ENCODE measurements around the gene AKR1C3.
"Not testable (repeated sequence)": the region's sequence is repeated elsewhere in the genome, so short reads cannot be mapped to it uniquely, and the experiment has no call there.

Gene AKR1C3

GRCh38 chr10:5095687-5096086, 1.5 kb downstream of the AKR1C3 start:
- Histone ChIP-seq H3K4me1 (ENCODE audit: insufficient read depth, low read length) (no peaks in the 10 kb centered on the region), H3K27me3 (ENCODE audit: insufficient read depth, low read length) (no peaks in the 10 kb centered on the region), H3K9me3 (ENCODE audit: low read length) (no peaks in the 10 kb centered on the region), H3K4me3 (ENCODE audit: low read length) (no peak overlapping the region), H2AFZ (ENCODE audit: low read depth, low read length) (no peak overlapping the region), H3K36me3 (ENCODE audit: insufficient read depth, low read length) (no peaks in the 10 kb centered on the region)

GRCh38 chr10:5096108-5096507, 1.9 kb downstream of the AKR1C3 start:
- no peaks in the 10 kb centered on the region for H3K27me3 ChIP-seq (ENCODE audit: insufficient read depth, low read length)
- no peak overlapping the region for H2AFZ ChIP-seq (ENCODE audit: low read depth, low read length)
- H3K9me3 ChIP-seq (ENCODE audit: low read length) = no peaks in the 10 kb centered on the region
- H3K36me3 ChIP-seq (ENCODE audit: insufficient read depth, low read length) = no peaks in the 10 kb centered on the region
- H3K4me3 ChIP-seq (ENCODE audit: low read length) = no peak overlapping the region
- no peaks in the 10 kb centered on the region for H3K4me1 ChIP-seq (ENCODE audit: insufficient read depth, low read length)

- H3K36me3 ChIP-seq (ENCODE audit: insufficient read depth, low read length); H3K9me3 ChIP-seq (ENCODE audit: low read length); H3K4me1 ChIP-seq (ENCODE audit: insufficient read depth, low read length); H2AFZ ChIP-seq (ENCODE audit: low read depth, low read length); H3K27me3 ChIP-seq (ENCODE audit: insufficient read depth, low read length); H3K4me3 ChIP-seq (ENCODE audit: low read length): not testable (repeated sequence)
These were observed 8.3 kb downstream of the AKR1C3 start for GRCh38 chr10:5102479-5102878.

GRCh38 chr10:5103481-5103880, 9.3 kb downstream of the AKR1C3 start:
- H2AFZ ChIP-seq (ENCODE audit: low read depth, low read length) = no peak overlapping the region
- no peaks in the 10 kb centered on the region for H3K27me3 ChIP-seq (ENCODE audit: insufficient read depth, low read length)
- no peaks in the 10 kb centered on the region for H3K9me3 ChIP-seq (ENCODE audit: low read length)
- no peak overlapping the region for H3K4me3 ChIP-seq (ENCODE audit: low read length)
- no peaks in the 10 kb centered on the region for H3K36me3 ChIP-seq (ENCODE audit: insufficient read depth, low read length)
- H3K4me1 ChIP-seq (ENCODE audit: insufficient read depth, low read length) = no peaks in the 10 kb centered on the region

- Histone ChIP-seq H3K27me3 (ENCODE audit: insufficient read depth, low read length) (no peaks in the 10 kb centered on the region), H3K36me3 (ENCODE audit: insufficient read depth, low read length) (no peaks in the 10 kb centered on the region), H3K4me3 (ENCODE audit: low read length) (no peak overlapping the region), H3K4me1 (ENCODE audit: insufficient read depth, low read length) (no peaks in the 10 kb centered on the region), H3K9me3 (ENCODE audit: low read length) (no peaks in the 10 kb centered on the region), H2AFZ (ENCODE audit: low read depth, low read length) (no peak overlapping the region)
These were observed 11.4 kb downstream of the AKR1C3 start for GRCh38 chr10:5105626-5106025.

GRCh38 chr10:5106553-5106952, 12.3 kb downstream of the AKR1C3 start:
- H3K36me3 ChIP-seq (ENCODE audit: insufficient read depth, low read length) = no peaks in the 10 kb centered on the region
- no peak overlapping the region for H2AFZ ChIP-seq (ENCODE audit: low read depth, low read length)
- no peak overlapping the region for H3K4me3 ChIP-seq (ENCODE audit: low read length)
- no peaks in the 10 kb centered on the region for H3K27me3 ChIP-seq (ENCODE audit: insufficient read depth, low read length)
- no peaks in the 10 kb centered on the region for H3K9me3 ChIP-seq (ENCODE audit: low read length)
- no peaks in the 10 kb centered on the region for H3K4me1 ChIP-seq (ENCODE audit: insufficient read depth, low read length)

- Histone ChIP-seq H2AFZ (ENCODE audit: low read depth, low read length) (no peak overlapping the region), H3K27me3 (ENCODE audit: insufficient read depth, low read length) (no peaks in the 10 kb centered on the region), H3K4me3 (ENCODE audit: low read length) (no peak overlapping the region), H3K4me1 (ENCODE audit: insufficient read depth, low read length) (no peaks in the 10 kb centered on the region), H3K36me3 (ENCODE audit: insufficient read depth, low read length) (no peaks in the 10 kb centered on the region), H3K9me3 (ENCODE audit: low read length) (no peaks in the 10 kb centered on the region)
These were observed 13.8 kb downstream of the AKR1C3 start for GRCh38 chr10:5107860-5108526.

- Histone ChIP-seq H3K36me3 (ENCODE audit: insufficient read depth, low read length) (no peaks in the 10 kb centered on the region), H3K9me3 (ENCODE audit: low read length) (no peaks in the 10 kb centered on the region)
These were observed 14.6 kb downstream of the AKR1C3 start for GRCh38 chr10:5108658-5109416.

GRCh38 chr10:5109861-5110260, 15.6 kb downstream of the AKR1C3 start:
- H2AFZ ChIP-seq (ENCODE audit: low read depth, low read length); H3K27me3 ChIP-seq (ENCODE audit: insufficient read depth, low read length); H3K9me3 ChIP-seq (ENCODE audit: low read length); H3K36me3 ChIP-seq (ENCODE audit: insufficient read depth, low read length); H3K4me3 ChIP-seq (ENCODE audit: low read length); H3K4me1 ChIP-seq (ENCODE audit: insufficient read depth, low read length): not testable (repeated sequence)

More at GRCh38 chr10:5108658-5109416, 14.6 kb downstream of the AKR1C3 start:
- H2AFZ ChIP-seq (ENCODE audit: low read depth, low read length) = no peak overlapping the region
- H3K4me1 ChIP-seq (ENCODE audit: insufficient read depth, low read length) = no peaks in the 10 kb centered on the region
- H3K4me3 ChIP-seq (ENCODE audit: low read length) = no peak overlapping the region
- H3K27me3 ChIP-seq (ENCODE audit: insufficient read depth, low read length) = no peaks in the 10 kb centered on the region

- H3K27me3 ChIP-seq (ENCODE audit: insufficient read depth, low read length) = no peaks in the 10 kb centered on the region
These were observed 22.4 kb downstream of the AKR1C3 start for GRCh38 chr10:5116621-5117020.

GRCh38 chr10:5117026-5117425, 22.8 kb downstream of the AKR1C3 start:
- H3K4me3 ChIP-seq (ENCODE audit: low read length) = no peak overlapping the region
- H3K27me3 ChIP-seq (ENCODE audit: insufficient read depth, low read length) = no peaks in the 10 kb centered on the region
- no peaks in the 10 kb centered on the region for H3K9me3 ChIP-seq (ENCODE audit: low read length)
- no peaks in the 10 kb centered on the region for H3K4me1 ChIP-seq (ENCODE audit: insufficient read depth, low read length)
- H3K36me3 ChIP-seq (ENCODE audit: insufficient read depth, low read length) = no peaks in the 10 kb centered on the region
- no peak overlapping the region for H2AFZ ChIP-seq (ENCODE audit: low read depth, low read length)

More at GRCh38 chr10:5116621-5117020, 22.4 kb downstream of the AKR1C3 start:
- Histone ChIP-seq H3K4me3 (ENCODE audit: low read length) (no peak overlapping the region), H3K4me1 (ENCODE audit: insufficient read depth, low read length) (no peaks in the 10 kb centered on the region), H3K9me3 (ENCODE audit: low read length) (no peaks in the 10 kb centered on the region), H2AFZ (ENCODE audit: low read depth, low read length) (no peak overlapping the region), H3K36me3 (ENCODE audit: insufficient read depth, low read length) (no peaks in the 10 kb centered on the region)

GRCh38 chr10:5119997-5120396, 25.8 kb downstream of the AKR1C3 start:
- not testable (repeated sequence) for H3K9me3 ChIP-seq (ENCODE audit: low read length); H3K36me3 ChIP-seq (ENCODE audit: insufficient read depth, low read length); H3K27me3 ChIP-seq (ENCODE audit: insufficient read depth, low read length); H3K4me1 ChIP-seq (ENCODE audit: insufficient read depth, low read length); H2AFZ ChIP-seq (ENCODE audit: low read depth, low read length); H3K4me3 ChIP-seq (ENCODE audit: low read length)

GRCh38 chr10:5123886-5124285, 29.7 kb downstream of the AKR1C3 start:
- no peaks in the 10 kb centered on the region for H3K4me1 ChIP-seq (ENCODE audit: insufficient read depth, low read length)
- no peak overlapping the region for H2AFZ ChIP-seq (ENCODE audit: low read depth, low read length)
- no peaks in the 10 kb centered on the region for H3K9me3 ChIP-seq (ENCODE audit: low read length)
- no peaks in the 10 kb centered on the region for H3K27me3 ChIP-seq (ENCODE audit: insufficient read depth, low read length)
- H3K36me3 ChIP-seq (ENCODE audit: insufficient read depth, low read length) = no peaks in the 10 kb centered on the region
- no peak overlapping the region for H3K4me3 ChIP-seq (ENCODE audit: low read length)
